ENCODE results near the gene NLGN3.

DNA sequence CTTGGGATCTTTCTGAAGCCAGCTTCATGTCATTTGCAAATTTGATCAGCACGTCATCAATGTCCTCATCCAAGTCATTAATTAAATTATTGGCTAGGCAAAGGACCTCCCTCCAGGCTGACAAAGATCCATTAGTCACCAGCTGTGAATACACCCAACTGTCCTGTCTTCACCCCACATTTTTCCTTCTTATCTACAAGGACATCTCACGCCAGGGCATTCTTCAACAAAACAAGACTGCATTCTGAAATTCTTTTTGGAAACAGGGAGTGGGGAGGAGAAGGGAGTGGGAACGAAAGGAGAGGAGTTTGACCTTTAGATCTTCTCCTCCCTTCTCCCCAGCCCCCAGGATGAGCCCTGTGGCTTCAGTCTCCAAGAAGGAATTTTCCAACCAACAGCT, 32.7 kb downstream of the NLGN3 start:
- TF ChIP-seq POLR2A (IDR thresholded peaks at IDR 0.05; ENCODE audit: low read length) (no peak), RAD21 (conservative IDR thresholded peaks at IDR 0.05 in 1 of 2, IDR thresholded peaks at IDR 0.05 in 1 of 2) (no peak), EP300 (IDR thresholded peaks at IDR 0.05) (no peak), CBX8 (IDR thresholded peaks at IDR 0.05) (no peak), POLR2AphosphoS2 (conservative IDR thresholded peaks at IDR 0.05; ENCODE audit: low read length) (no peak), USF2 (IDR thresholded peaks at IDR 0.05) (no peak)
- TF ChIP-seq, protein P1, sequence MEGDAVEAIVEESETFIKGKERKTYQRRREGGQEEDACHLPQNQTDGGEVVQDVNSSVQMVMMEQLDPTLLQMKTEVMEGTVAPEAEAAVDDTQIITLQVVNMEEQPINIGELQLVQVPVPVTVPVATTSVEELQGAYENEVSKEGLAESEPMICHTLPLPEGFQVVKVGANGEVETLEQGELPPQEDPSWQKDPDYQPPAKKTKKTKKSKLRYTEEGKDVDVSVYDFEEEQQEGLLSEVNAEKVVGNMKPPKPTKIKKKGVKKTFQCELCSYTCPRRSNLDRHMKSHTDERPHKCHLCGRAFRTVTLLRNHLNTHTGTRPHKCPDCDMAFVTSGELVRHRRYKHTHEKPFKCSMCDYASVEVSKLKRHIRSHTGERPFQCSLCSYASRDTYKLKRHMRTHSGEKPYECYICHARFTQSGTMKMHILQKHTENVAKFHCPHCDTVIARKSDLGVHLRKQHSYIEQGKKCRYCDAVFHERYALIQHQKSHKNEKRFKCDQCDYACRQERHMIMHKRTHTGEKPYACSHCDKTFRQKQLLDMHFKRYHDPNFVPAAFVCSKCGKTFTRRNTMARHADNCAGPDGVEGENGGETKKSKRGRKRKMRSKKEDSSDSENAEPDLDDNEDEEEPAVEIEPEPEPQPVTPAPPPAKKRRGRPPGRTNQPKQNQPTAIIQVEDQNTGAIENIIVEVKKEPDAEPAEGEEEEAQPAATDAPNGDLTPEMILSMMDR (IDR thresholded peaks at IDR 0.05): no peak
- TF ChIP-seq, protein P2, sequence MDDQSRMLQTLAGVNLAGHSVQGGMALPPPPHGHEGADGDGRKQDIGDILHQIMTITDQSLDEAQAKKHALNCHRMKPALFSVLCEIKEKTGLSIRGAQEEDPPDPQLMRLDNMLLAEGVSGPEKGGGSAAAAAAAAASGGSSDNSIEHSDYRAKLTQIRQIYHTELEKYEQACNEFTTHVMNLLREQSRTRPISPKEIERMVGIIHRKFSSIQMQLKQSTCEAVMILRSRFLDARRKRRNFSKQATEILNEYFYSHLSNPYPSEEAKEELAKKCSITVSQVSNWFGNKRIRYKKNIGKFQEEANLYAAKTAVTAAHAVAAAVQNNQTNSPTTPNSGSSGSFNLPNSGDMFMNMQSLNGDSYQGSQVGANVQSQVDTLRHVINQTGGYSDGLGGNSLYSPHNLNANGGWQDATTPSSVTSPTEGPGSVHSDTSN (IDR thresholded peaks at IDR 0.05): no peak
- TF ChIP-seq, protein P3, sequence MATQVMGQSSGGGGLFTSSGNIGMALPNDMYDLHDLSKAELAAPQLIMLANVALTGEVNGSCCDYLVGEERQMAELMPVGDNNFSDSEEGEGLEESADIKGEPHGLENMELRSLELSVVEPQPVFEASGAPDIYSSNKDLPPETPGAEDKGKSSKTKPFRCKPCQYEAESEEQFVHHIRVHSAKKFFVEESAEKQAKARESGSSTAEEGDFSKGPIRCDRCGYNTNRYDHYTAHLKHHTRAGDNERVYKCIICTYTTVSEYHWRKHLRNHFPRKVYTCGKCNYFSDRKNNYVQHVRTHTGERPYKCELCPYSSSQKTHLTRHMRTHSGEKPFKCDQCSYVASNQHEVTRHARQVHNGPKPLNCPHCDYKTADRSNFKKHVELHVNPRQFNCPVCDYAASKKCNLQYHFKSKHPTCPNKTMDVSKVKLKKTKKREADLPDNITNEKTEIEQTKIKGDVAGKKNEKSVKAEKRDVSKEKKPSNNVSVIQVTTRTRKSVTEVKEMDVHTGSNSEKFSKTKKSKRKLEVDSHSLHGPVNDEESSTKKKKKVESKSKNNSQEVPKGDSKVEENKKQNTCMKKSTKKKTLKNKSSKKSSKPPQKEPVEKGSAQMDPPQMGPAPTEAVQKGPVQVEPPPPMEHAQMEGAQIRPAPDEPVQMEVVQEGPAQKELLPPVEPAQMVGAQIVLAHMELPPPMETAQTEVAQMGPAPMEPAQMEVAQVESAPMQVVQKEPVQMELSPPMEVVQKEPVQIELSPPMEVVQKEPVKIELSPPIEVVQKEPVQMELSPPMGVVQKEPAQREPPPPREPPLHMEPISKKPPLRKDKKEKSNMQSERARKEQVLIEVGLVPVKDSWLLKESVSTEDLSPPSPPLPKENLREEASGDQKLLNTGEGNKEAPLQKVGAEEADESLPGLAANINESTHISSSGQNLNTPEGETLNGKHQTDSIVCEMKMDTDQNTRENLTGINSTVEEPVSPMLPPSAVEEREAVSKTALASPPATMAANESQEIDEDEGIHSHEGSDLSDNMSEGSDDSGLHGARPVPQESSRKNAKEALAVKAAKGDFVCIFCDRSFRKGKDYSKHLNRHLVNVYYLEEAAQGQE (IDR thresholded peaks at IDR 0.05): no peak
